HepG2 (cell line): Measurements from ENCODE around the gene RSPH4A. TPM values are rescaled to one million over a fixed set of nuclear protein-coding genes. Genes with fewer than 3 reads are reported as not detected.

Experiments used
- BCLAF1 ChIP-seq: fragments of 450-650 bp; IDR thresholded peaks from 2 replicates; pipeline ENCODE4 v1.6.1; 2017; ENCODE audit warnings: mild to moderate bottlenecking
- BHLHE40 ChIP-seq: IDR thresholded peaks from 2 replicates; pipeline ENCODE4 v1.6.1; 2011; ENCODE audit warnings: low read length, improper control_type of control experiment
- DZIP1 ChIP-seq: sonication (generic); formaldehyde crosslinking; IDR thresholded peaks from 2 replicates; pipeline ENCODE4 v1.5.0; 2020; ENCODE audit warnings: mild to moderate bottlenecking, missing genetic modification reagents
- MAFK ChIP-seq, 2 experiments: IDR thresholded peaks in 1 of 2; conservative IDR thresholded peaks in 1 of 2; 2 replicates each; pipeline ENCODE4 v1.6.1; 2011; ENCODE audit warnings: improper control_type of control experiment in 2 of 2, low read length in 2 of 2
- ONECUT2 ChIP-seq: sonication (generic); formaldehyde crosslinking; IDR thresholded peaks from 2 replicates; pipeline ENCODE4 v1.4.0; 2020; ENCODE audit warnings: missing genetic modification reagents
- RAD51 ChIP-seq: fragments of 450-650 bp; IDR thresholded peaks from 2 replicates; pipeline ENCODE4 v1.6.1; 2016; ENCODE audit warnings: borderline replicate concordance
- SALL1 ChIP-seq: sonication (generic); formaldehyde crosslinking; IDR thresholded peaks from 2 replicates; pipeline ENCODE4 v1.8.0; 2022; ENCODE audit warnings: mild to moderate bottlenecking, missing genetic modification reagents
- SATB2 ChIP-seq: sonication (generic); formaldehyde crosslinking; IDR thresholded peaks from 2 replicates; pipeline ENCODE4 v1.5.0; 2020; ENCODE audit warnings: missing genetic modification reagents
- THYN1 ChIP-seq: sonication (generic); formaldehyde crosslinking; IDR thresholded peaks from 2 replicates; pipeline ENCODE4 v1.8.1; 2023; ENCODE audit warnings: low read depth, mild to moderate bottlenecking, moderate library complexity, missing genetic modification reagents, borderline replicate concordance
- YEATS4 ChIP-seq: sonication (generic); formaldehyde crosslinking; IDR thresholded peaks from 2 replicates; pipeline ENCODE4 v1.4.0; 2020; ENCODE audit warnings: missing genetic modification reagents, borderline replicate concordance
- ZBED4 ChIP-seq: sonication (generic); formaldehyde crosslinking; IDR thresholded peaks from 2 replicates; pipeline ENCODE4 v1.4.0; 2020; ENCODE audit warnings: missing genetic modification reagents, borderline replicate concordance
- ZNF121 ChIP-seq: sonication (generic); formaldehyde crosslinking; IDR thresholded peaks from 2 replicates; pipeline ENCODE4 v1.5.0; 2020; ENCODE audit warnings: mild to moderate bottlenecking, missing genetic modification reagents
- ZNF17 ChIP-seq: sonication (generic); formaldehyde crosslinking; IDR thresholded peaks from 2 replicates; pipeline ENCODE4 v1.5.0; 2020; ENCODE audit warnings: mild to moderate bottlenecking, missing genetic modification reagents
- ZNF296 ChIP-seq: sonication (generic); formaldehyde crosslinking; conservative IDR thresholded peaks from 2 replicates; pipeline ENCODE4 v1.5.0; 2020; ENCODE audit warnings: mild to moderate bottlenecking, missing genetic modification reagents
- ZNF44 ChIP-seq: sonication (generic); formaldehyde crosslinking; IDR thresholded peaks from 2 replicates; pipeline ENCODE4 v1.5.1; 2020; ENCODE audit warnings: mild to moderate bottlenecking, missing genetic modification reagents
- ZSCAN29 ChIP-seq: sonication (generic); formaldehyde crosslinking; conservative IDR thresholded peaks from 2 replicates; pipeline ENCODE4 v1.4.0; 2020; ENCODE audit warnings: mild to moderate bottlenecking, missing genetic modification reagents
- polyA plus RNA-seq, 8 experiments: library from polyadenylated mRNA; depleted of rRNA in 3 of 8; stranded (reverse) in 7 of 8; unstranded in 1 of 8; fragments of >200 nt; fragmentation: Illumina TruSeq in 4 of 8; extraction: Trizol in 4 of 8; gene quantifications; 2 replicates each; pipeline versions ENCODE4 v1.2.1 to v1.2.3, GENCODE V29; 2011 to 2016; ENCODE audit warnings: low read depth in 4 of 8, missing spikeins in 1 of 8, mixed read lengths in 1 of 8; ENCODE audit not compliant: insufficient read depth in 1 of 8
- total RNA-seq, 5 experiments: library from RNA; depleted of rRNA; stranded (reverse); fragments of >200 nt; fragmentation: Illumina TruSeq; extraction: Trizol; gene quantifications; 2 replicates each; pipeline ENCODE4 v1.2.3, GENCODE V29; 2016; ENCODE audit warnings: low read depth in 1 of 5
- TF ChIP-seq, protein P1 (sequence below): sonication (generic); formaldehyde crosslinking; IDR thresholded peaks from 2 replicates; pipeline ENCODE4 v1.4.0; 2020; ENCODE audit warnings: missing genetic modification reagents
- TF ChIP-seq, protein P2 (sequence below): sonication (generic); formaldehyde crosslinking; IDR thresholded peaks from 2 replicates; pipeline ENCODE4 v1.4.0; 2020; ENCODE audit warnings: missing genetic modification reagents

Gene RSPH4A
- total and polyA plus RNA-seq, 2 of the 13 experiments (the other 11 are each of a cell fraction or from before 2014, with no cell fraction given): 0.24 to 0.40 TPM

DNA sequence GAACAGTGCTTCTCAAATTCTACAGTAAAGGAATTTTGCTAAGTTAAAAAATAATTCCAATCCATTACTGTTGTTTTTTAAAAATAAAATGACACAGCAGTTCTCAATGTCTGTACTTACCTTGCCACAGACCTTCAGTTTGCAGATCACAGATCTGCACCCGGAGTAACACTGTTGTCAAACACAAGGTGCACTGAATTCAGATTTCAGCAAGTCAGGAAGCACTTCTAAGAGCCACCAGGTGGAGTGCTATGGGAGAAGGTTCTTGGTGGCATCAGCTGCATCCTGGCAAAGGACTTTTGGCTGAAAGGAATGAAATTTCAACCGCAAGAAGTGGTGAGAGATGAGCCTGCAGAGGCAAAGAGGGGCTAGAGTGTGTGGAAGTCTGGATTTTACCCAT is 17.4 kb downstream of the RSPH4A start (continued):
- TF ChIP-seq ZBED4 (CRISPR knock-in tag) (0 out of 2 replicates have a peak, but pooled peaks have one; percentile 15), BHLHE40 (no peak), ZNF296 (no peak), ZNF44 (CRISPR knock-in tag) (no peak), MAFK (conservative IDR thresholded peaks at IDR 0.05 in 1 of 2, IDR thresholded peaks at IDR 0.05 in 1 of 2; ENCODE audit: low read length in 2 of 2) (0 out of 4 replicates have a peak, but pooled peaks of 1 of the 2 experiments have one; percentile 15), ZSCAN29 (CRISPR knock-in tag) (no peak), DZIP1 (CRISPR knock-in tag) (no peak), ZNF17 (CRISPR knock-in tag) (no peak), RAD51 (no peak), YEATS4 (no peak), ONECUT2 (CRISPR knock-in tag) (no peak), THYN1 (CRISPR knock-in tag) (no peak), SATB2 (no peak), SALL1 (CRISPR knock-in tag) (no peak), BCLAF1 (no peak), ZNF121 (no peak)
- TF ChIP-seq, protein P1, sequence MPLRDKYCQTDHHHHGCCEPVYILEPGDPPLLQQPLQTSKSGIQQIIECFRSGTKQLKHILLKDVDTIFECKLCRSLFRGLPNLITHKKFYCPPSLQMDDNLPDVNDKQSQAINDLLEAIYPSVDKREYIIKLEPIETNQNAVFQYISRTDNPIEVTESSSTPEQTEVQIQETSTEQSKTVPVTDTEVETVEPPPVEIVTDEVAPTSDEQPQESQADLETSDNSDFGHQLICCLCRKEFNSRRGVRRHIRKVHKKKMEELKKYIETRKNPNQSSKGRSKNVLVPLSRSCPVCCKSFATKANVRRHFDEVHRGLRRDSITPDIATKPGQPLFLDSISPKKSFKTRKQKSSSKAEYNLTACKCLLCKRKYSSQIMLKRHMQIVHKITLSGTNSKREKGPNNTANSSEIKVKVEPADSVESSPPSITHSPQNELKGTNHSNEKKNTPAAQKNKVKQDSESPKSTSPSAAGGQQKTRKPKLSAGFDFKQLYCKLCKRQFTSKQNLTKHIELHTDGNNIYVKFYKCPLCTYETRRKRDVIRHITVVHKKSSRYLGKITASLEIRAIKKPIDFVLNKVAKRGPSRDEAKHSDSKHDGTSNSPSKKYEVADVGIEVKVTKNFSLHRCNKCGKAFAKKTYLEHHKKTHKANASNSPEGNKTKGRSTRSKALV (CRISPR knock-in tag): no peak
- TF ChIP-seq, protein P2, sequence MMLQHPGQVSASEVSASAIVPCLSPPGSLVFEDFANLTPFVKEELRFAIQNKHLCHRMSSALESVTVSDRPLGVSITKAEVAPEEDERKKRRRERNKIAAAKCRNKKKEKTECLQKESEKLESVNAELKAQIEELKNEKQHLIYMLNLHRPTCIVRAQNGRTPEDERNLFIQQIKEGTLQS (CRISPR knock-in tag): no peak
